Hepatocyte (in vitro differentiated cells): ENCODE measurements around the gene EFHD1. TPM values are rescaled to one million over a fixed set of nuclear protein-coding genes. Genes with fewer than 3 reads are reported as not detected.

Experiments used
- DNase-seq: peaks from one replicate; pipeline ENCODE4 v3.0.0-alpha.2; 2016; ENCODE audit warnings: low spot score
- H2AFZ ChIP-seq: fragments of 200-600 bp; sonication (generic); 2 replicates; pipeline ENCODE4 v1.6.0; 2016; ENCODE audit warnings: antibody characterized with exemption, mild to moderate bottlenecking
- H3K27ac ChIP-seq: fragments of 200-600 bp; sonication (generic); 2 replicates; pipeline ENCODE4 v1.5.1; 2016; ENCODE audit warnings: mild to moderate bottlenecking
- H3K27me3 ChIP-seq: fragments of 200-600 bp; sonication (generic); 2 replicates; pipeline ENCODE4 v1.6.1; 2016
- H3K36me3 ChIP-seq: fragments of 200-600 bp; sonication (generic); replicated peaks from 2 replicates; pipeline ENCODE4 v1.5.1; 2016; ENCODE audit warnings: low read depth; ENCODE audit not compliant: insufficient read depth
- H3K4me1 ChIP-seq: fragments of 200-600 bp; sonication (generic); 2 replicates; pipeline ENCODE4 v1.5.1; 2016; ENCODE audit warnings: mild to moderate bottlenecking, moderate library complexity; ENCODE audit not compliant: insufficient read depth
- H3K4me2 ChIP-seq: fragments of 200-600 bp; sonication (generic); 2 replicates; pipeline ENCODE4 v1.6.0; 2016
- H3K4me3 ChIP-seq: fragments of 200-600 bp; sonication (generic); 2 replicates; pipeline ENCODE4 v1.5.1; 2016; ENCODE audit warnings: mild to moderate bottlenecking
- H3K79me2 ChIP-seq: fragments of 200-600 bp; sonication (generic); 2 replicates; pipeline ENCODE4 v1.6.0; 2017; ENCODE audit warnings: mild to moderate bottlenecking
- H3K9me2 ChIP-seq: fragments of 200-600 bp; sonication (generic); replicated peaks from 2 replicates; pipeline ENCODE4 v1.6.0; 2017; ENCODE audit warnings: mild to moderate bottlenecking; ENCODE audit not compliant: insufficient read depth
- H3K9me3 ChIP-seq: fragments of 200-600 bp; sonication (generic); 2 replicates; pipeline ENCODE4 v1.5.1; 2016; ENCODE audit warnings: low read depth, mild to moderate bottlenecking
- H4K20me1 ChIP-seq: fragments of 200-600 bp; sonication (generic); 2 replicates; pipeline ENCODE4 v1.6.0; 2016; ENCODE audit warnings: mild to moderate bottlenecking; ENCODE audit not compliant: insufficient read depth, poor library complexity, severe bottlenecking
- EZH2 ChIP-seq: fragments of 200-600 bp; sonication (generic); IDR thresholded peaks from 2 replicates; pipeline ENCODE4 v1.6.1; 2016; ENCODE audit warnings: antibody characterized with exemption, mild to moderate bottlenecking, borderline replicate concordance
- EZH2phosphoT487 ChIP-seq: fragments of 200-600 bp; sonication (generic); IDR thresholded peaks from one replicate; pipeline ENCODE4 v1.6.1; 2018; ENCODE audit warnings: antibody characterized with exemption, mild to moderate bottlenecking, low read depth, moderate library complexity; ENCODE audit not compliant: unreplicated experiment, severe bottlenecking
- WGBS: methylation state at CpG from one replicate; pipeline ENCODE4 v1.1.6; 2016; ENCODE audit warnings: low lambda C conversion rate; ENCODE audit errors: missing lambda C conversion rate; 5-methylcytosine and 5-hydroxymethylcytosine counted together
- polyA plus RNA-seq: library from polyadenylated mRNA; unstranded; fragments of >200 nt; fragmentation: Nextera tagmentation; extraction: Ambion mirVana; gene quantifications from 2 replicates; pipeline ENCODE4 v1.2.1, GENCODE V29; 2016
- total RNA-seq: library from RNA; depleted of rRNA; stranded (reverse); fragments of >200 nt; gene quantifications from 2 replicates; pipeline ENCODE4 v1.2.3, GENCODE V29; 2014
- TF ChIP-seq, protein P1 (sequence below): fragments of 200-600 bp; sonication (generic); IDR thresholded peaks from 2 replicates; pipeline ENCODE4 v1.5.1; 2016; ENCODE audit warnings: antibody characterized with exemption, mild to moderate bottlenecking; ENCODE audit not compliant: poor library complexity

Gene EFHD1
- total and polyA plus RNA-seq, 2 experiments from 2014 or later, result 3.0 to 6.7 TPM

DNA sequence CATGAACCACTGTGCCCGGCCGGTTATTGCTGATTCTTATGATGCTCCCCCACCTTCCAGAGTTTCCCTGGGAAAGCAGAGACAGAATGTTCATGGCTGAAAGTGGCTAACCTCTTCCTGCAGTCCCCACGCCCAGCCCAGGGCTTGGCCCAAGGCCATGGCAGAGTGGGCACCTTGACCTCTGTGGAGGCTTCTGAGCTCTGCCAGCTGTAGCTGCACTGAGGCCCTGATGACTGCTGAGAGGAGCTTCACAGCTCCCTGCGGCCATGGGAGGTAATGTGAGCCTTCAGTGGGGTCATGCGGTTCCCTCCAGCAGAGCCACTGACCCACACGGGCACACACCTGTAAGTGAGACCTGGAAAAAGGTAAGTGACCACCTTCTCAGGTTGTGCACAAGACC is 13.3 kb downstream of the EFHD1 start:
- no peak for DNase-seq
- Histone ChIP-seq H3K9me2 (no peaks in the 10 kb centered on the region), H3K4me2 (no peak overlapping the region), H3K36me3 (no peaks in the 10 kb centered on the region), H3K4me3 (no peak overlapping the region), H2AFZ (no peak overlapping the region), H3K27me3 (no peaks in the 10 kb centered on the region), H3K9me3 (no peaks in the 10 kb centered on the region), H3K4me1 (no peaks in the 10 kb centered on the region), H4K20me1 (no peaks in the 10 kb centered on the region), H3K27ac (no peak overlapping the region), H3K79me2 (no peaks in the 10 kb centered on the region)
- TF ChIP-seq EZH2phosphoT487, result no peak
- TF ChIP-seq, protein P1, sequence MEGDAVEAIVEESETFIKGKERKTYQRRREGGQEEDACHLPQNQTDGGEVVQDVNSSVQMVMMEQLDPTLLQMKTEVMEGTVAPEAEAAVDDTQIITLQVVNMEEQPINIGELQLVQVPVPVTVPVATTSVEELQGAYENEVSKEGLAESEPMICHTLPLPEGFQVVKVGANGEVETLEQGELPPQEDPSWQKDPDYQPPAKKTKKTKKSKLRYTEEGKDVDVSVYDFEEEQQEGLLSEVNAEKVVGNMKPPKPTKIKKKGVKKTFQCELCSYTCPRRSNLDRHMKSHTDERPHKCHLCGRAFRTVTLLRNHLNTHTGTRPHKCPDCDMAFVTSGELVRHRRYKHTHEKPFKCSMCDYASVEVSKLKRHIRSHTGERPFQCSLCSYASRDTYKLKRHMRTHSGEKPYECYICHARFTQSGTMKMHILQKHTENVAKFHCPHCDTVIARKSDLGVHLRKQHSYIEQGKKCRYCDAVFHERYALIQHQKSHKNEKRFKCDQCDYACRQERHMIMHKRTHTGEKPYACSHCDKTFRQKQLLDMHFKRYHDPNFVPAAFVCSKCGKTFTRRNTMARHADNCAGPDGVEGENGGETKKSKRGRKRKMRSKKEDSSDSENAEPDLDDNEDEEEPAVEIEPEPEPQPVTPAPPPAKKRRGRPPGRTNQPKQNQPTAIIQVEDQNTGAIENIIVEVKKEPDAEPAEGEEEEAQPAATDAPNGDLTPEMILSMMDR, result no peak
- no peak for TF ChIP-seq EZH2
- 87% methylated on average over 6 of the region's 6 CpGs for WGBS

DNA sequence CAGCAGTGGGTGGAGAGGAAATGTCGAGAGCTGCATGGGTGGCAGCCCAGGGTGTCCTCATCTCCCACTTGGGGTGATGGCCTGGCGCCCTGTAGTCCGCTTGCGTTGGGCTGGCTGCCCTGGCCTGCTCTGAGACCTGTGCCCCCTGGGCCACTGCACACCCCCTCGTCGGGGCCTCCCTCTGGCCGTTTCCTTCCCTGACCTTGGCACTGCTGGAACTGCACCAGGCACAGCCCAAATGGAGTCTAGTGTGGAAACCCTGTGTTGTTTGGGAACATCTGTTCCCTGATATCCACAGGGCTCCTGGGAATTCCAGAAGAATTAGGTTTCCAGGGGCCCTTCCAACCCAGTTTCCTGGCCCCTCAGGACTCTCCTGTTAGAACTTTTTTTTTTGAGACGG is 13.9 kb downstream of the EFHD1 start:
- WGBS, result 93% methylated on average over 8 of the region's 8 CpGs
- H3K9me3 ChIP-seq, result no peaks in the 10 kb centered on the region
- no peak for DNase-seq
- H3K4me3 ChIP-seq, result no peak overlapping the region
- no peaks in the 10 kb centered on the region for H3K36me3 ChIP-seq
- H3K4me2 ChIP-seq, result no peak overlapping the region
- H3K4me1 ChIP-seq, result no peaks in the 10 kb centered on the region
- H2AFZ ChIP-seq, result no peak overlapping the region
- H3K9me2 ChIP-seq, result no peaks in the 10 kb centered on the region
- TF ChIP-seq, protein P1, result no peak
- TF ChIP-seq EZH2phosphoT487, result no peak
- no peak for TF ChIP-seq EZH2
- H3K27me3 ChIP-seq, result no peaks in the 10 kb centered on the region
- no peaks in the 10 kb centered on the region for H3K79me2 ChIP-seq
- no peaks in the 10 kb centered on the region for H4K20me1 ChIP-seq
- H3K27ac ChIP-seq, result no peak overlapping the region

DNA sequence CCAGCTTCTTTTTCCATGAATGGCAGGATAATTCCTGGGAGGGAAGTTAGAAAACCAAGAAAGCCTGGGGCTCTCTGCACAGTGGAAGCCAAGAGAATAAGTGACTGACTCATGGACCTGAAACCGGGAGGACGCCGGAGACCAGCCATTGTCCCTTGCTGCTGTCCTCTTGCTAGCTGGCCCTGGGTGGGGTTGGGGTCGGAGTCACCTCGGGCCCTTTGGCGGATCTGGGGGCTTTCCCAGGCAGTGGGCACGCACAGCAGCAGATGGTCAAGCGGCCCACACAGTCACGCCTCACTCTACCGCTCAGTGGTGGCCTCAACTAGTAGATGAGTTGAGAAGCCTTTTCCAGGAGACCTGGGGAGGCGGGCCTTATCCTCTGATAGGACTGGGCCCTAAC is 15.6 kb downstream of the EFHD1 start:
- Histone ChIP-seq H3K4me2 (no peak overlapping the region), H3K4me3 (no peak overlapping the region), H3K27ac (no peak overlapping the region), H3K9me2 (no peaks in the 10 kb centered on the region), H2AFZ (no peak overlapping the region), H3K36me3 (no peaks in the 10 kb centered on the region), H3K79me2 (no peaks in the 10 kb centered on the region), H4K20me1 (no peaks in the 10 kb centered on the region), H3K4me1 (no peaks in the 10 kb centered on the region), H3K9me3 (no peaks in the 10 kb centered on the region), H3K27me3 (no peaks in the 10 kb centered on the region)
- 96% methylated on average over 11 of the region's 11 CpGs for WGBS
- TF ChIP-seq EZH2 (no peak), EZH2phosphoT487 (no peak)
- TF ChIP-seq, protein P1, result no peak
- no peak for DNase-seq

DNA sequence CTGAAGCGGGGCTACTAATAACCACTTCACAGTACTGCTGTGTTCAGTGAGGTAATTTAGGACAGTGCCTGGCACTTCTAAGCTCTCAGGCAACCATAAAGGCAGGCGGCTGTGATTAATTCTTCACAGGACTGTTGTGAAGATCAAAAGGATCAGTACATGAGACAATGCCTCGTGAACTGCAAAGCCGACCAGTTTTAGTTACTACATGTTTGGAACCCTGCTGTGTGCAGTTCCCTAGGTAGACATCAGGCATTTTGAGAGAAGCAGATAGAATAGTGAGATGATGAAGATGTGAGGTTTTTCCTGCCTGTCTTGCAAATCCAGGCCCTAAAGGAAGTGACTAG is 19.1 kb downstream of the EFHD1 start:
- Histone ChIP-seq H3K27me3 (no peaks in the 10 kb centered on the region), H3K27ac (no peak overlapping the region), H4K20me1 (no peaks in the 10 kb centered on the region), H3K9me2 (no peaks in the 10 kb centered on the region), H3K4me2 (no peak overlapping the region), H2AFZ (no peak overlapping the region), H3K4me1 (no peaks in the 10 kb centered on the region), H3K36me3 (no peaks in the 10 kb centered on the region), H3K4me3 (no peak overlapping the region), H3K79me2 (no peaks in the 10 kb centered on the region), H3K9me3 (no peaks in the 10 kb centered on the region)
- TF ChIP-seq EZH2, result no peak
- TF ChIP-seq, protein P1, result no peak
- TF ChIP-seq EZH2phosphoT487, result no peak
- WGBS, result 59% methylated on average over 4 of the region's 4 CpGs
- no peak for DNase-seq
